ENCODE results near the gene VSTM2B.

DNA sequence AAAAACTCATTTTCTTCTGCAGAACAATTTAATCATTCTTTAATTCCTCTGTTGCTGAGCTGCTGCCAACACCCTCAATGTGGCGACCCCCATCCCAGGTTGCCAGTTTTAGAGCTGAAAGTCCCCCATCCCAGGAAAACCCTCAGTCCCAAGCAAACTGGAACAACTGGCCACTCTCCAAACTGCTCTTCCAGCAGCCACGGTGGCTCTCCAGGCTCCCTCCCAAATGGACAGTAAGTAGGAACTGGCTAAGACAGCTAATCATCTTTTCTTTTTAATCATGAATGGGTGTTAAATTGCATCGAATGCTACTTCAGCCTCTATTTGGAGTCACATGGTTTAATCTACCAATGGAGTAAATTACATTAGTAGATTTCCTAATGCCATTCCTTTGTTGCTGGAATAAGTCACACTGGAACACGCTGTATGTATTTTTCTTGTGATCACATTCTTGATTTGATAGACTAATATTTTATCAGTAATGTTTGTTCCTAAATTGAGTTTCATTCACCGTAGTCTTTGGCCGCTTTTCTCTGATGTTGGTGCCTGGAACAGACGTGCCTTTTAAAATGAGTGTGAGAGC, 33.7 kb upstream of the VSTM2B start:
- TF ChIP-seq, protein P1, sequence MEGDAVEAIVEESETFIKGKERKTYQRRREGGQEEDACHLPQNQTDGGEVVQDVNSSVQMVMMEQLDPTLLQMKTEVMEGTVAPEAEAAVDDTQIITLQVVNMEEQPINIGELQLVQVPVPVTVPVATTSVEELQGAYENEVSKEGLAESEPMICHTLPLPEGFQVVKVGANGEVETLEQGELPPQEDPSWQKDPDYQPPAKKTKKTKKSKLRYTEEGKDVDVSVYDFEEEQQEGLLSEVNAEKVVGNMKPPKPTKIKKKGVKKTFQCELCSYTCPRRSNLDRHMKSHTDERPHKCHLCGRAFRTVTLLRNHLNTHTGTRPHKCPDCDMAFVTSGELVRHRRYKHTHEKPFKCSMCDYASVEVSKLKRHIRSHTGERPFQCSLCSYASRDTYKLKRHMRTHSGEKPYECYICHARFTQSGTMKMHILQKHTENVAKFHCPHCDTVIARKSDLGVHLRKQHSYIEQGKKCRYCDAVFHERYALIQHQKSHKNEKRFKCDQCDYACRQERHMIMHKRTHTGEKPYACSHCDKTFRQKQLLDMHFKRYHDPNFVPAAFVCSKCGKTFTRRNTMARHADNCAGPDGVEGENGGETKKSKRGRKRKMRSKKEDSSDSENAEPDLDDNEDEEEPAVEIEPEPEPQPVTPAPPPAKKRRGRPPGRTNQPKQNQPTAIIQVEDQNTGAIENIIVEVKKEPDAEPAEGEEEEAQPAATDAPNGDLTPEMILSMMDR (IDR thresholded peaks at IDR 0.05; ENCODE audit: low read depth, low read length), result no peak
- TF ChIP-seq POLR2A (IDR thresholded peaks at IDR 0.05; ENCODE audit: extremely low read depth, insufficient read length), result no peak
- TF ChIP-seq, protein P2, sequence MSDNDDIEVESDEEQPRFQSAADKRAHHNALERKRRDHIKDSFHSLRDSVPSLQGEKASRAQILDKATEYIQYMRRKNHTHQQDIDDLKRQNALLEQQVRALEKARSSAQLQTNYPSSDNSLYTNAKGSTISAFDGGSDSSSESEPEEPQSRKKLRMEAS (IDR thresholded peaks at IDR 0.05; ENCODE audit: low read depth, low read length), result no peak
- no peak for TF ChIP-seq MYC (IDR thresholded peaks at IDR 0.05; ENCODE audit: low read depth, low read length)
